GM12865 (cell line): ENCODE results near the gene ARHGAP20.

Experiments
- DNase-seq: peaks from one replicate; pipeline ENCODE4 v3.0.0; 2010; ENCODE audit warnings: low read depth
- H3K4me3 ChIP-seq: 2 replicates; pipeline ENCODE4 v1.5.1; 2011; ENCODE audit warnings: mild to moderate bottlenecking, low read depth, low read length, control low read depth
- CTCF ChIP-seq: IDR thresholded peaks from 2 replicates; pipeline ENCODE4 v1.5.1; 2011; ENCODE audit warnings: low read length, control low read depth, low read depth, inconsistent platforms; ENCODE audit not compliant: insufficient read depth; ENCODE audit errors: missing control alignments

Gene ARHGAP20

DNA sequence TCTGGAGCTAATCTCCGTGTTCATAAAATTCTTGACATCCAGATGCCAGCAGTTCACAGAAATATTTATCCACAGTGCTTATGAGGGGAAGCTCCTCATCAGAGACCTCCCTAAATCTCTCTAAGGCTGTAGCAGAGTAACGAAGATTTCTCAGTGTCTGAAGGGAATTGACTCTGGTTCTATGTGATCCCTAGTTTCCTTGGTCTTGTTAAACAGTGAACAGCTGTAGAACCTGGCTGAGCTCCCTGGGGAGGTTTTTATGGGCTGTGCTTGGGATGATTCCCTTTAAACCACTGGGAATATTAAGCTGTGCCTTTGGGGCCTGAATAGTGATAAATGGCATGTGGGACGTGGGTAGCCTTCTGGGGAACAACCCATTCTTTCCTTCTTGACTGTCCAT is 43.7 kb upstream of the ARHGAP20 start:
- H3K4me3 ChIP-seq, result no peak overlapping the region
- no peak for TF ChIP-seq CTCF
- no peak for DNase-seq

- no peak for DNase-seq
- TF ChIP-seq CTCF, result no peak
- no peak overlapping the region for H3K4me3 ChIP-seq
Observed at GRCh38 chr11:110752890-110753289, 40.7 kb upstream of the ARHGAP20 start.

DNA sequence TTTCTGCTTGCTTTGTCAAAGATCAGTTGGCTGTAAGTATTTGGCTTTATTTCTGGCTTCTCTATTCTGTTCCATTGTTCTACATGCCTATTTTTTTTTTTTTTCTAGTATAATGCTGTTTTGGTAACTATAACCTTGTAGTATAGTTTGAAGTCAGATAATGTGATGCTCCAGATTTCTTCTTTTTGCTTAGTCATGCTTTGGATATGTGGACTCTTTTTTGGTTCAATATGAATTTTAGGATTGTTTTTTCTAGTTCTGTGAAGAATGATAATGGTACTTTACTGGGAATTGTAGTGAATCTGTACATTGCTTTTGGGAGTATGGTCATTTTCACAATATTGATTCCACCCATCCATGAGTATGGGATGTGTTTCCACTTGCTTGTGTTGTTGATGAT is 37.9 kb upstream of the ARHGAP20 start:
- DNase-seq, result no peak
- H3K4me3 ChIP-seq, result no peak overlapping the region
- TF ChIP-seq CTCF, result no peak

- no peak for DNase-seq
- TF ChIP-seq CTCF, result no peak
- no peak overlapping the region for H3K4me3 ChIP-seq
Observed at GRCh38 chr11:110747531-110747930, 35.3 kb upstream of the ARHGAP20 start.

DNA sequence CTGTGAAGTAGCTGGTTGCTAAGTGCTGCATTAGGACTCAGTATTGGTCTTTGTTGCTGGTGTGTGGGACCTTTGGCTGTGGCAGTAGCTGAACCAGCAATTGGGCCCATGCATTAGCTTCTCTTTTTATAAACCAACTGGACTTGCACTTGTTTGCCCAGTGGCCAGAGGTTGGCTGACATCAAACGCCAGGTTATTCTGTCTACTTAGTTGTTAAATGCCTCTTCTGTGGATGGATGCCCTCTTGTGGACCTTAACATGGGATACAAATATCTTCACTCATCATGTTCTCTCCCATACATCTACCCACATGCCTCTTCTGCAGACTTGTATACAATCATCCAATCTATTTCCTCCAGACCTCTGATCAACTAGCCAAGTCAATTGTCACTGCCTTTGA is 26.4 kb upstream of the ARHGAP20 start:
- no peak for DNase-seq
- H3K4me3 ChIP-seq, result no peak overlapping the region
- no peak for TF ChIP-seq CTCF

- no peak overlapping the region for H3K4me3 ChIP-seq
- no peak for DNase-seq
- TF ChIP-seq CTCF, result no peak
Observed at GRCh38 chr11:110737593-110737992, 25.4 kb upstream of the ARHGAP20 start.

- TF ChIP-seq CTCF, result no peak
- DNase-seq, result no peak
- H3K4me3 ChIP-seq, result no peak overlapping the region
Observed at GRCh38 chr11:110736171-110736553, 23.9 kb upstream of the ARHGAP20 start.
